Dermis microvascular lymphatic vessel endothelial cell (primary cell): ENCODE measurements around the gene CHRDL2. TPM values are rescaled to one million over a fixed set of nuclear protein-coding genes. Genes with fewer than 3 reads are reported as not detected.
"Not testable (repeated sequence)": the region's sequence is repeated elsewhere in the genome, so short reads cannot be mapped to it uniquely, and the experiment has no call there.

Experiments
- DNase-seq, 2 donors: peaks; one replicate each; pipeline versions ENCODE4 v3.0.0 to v3.0.0-alpha.2; 2010; ENCODE audit warnings: low read depth in 2 of 2
- total RNA-seq: library from RNA; depleted of rRNA; stranded (reverse); fragments of >200 nt; gene quantifications from 2 replicates; pipeline ENCODE4 v1.2.1, GENCODE V29; 2014

Gene CHRDL2
- total RNA-seq, 1 donor from 2014 or later = 0.26 TPM

DNA sequence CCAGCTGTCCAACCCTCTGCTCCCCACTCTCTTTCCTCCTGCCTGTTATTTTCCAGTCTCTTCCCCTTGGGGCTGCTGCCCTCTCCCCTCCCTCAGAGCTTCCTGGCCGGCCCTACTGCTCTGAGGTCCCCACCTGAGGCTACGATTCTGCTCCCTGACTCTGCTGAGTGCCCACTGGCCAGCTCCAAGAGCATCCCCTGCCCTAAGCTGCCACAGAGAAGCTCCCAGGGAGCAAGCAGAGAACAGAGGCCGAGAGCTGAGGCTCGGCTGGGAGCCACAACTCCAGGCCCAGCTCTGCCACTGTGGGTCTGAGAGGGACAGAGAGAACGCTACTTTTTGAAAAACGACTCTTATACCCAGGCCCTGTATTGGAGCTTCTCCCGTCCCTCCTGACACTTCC, 61.1 kb downstream of the CHRDL2 start:
- no peak for DNase-seq

DNA sequence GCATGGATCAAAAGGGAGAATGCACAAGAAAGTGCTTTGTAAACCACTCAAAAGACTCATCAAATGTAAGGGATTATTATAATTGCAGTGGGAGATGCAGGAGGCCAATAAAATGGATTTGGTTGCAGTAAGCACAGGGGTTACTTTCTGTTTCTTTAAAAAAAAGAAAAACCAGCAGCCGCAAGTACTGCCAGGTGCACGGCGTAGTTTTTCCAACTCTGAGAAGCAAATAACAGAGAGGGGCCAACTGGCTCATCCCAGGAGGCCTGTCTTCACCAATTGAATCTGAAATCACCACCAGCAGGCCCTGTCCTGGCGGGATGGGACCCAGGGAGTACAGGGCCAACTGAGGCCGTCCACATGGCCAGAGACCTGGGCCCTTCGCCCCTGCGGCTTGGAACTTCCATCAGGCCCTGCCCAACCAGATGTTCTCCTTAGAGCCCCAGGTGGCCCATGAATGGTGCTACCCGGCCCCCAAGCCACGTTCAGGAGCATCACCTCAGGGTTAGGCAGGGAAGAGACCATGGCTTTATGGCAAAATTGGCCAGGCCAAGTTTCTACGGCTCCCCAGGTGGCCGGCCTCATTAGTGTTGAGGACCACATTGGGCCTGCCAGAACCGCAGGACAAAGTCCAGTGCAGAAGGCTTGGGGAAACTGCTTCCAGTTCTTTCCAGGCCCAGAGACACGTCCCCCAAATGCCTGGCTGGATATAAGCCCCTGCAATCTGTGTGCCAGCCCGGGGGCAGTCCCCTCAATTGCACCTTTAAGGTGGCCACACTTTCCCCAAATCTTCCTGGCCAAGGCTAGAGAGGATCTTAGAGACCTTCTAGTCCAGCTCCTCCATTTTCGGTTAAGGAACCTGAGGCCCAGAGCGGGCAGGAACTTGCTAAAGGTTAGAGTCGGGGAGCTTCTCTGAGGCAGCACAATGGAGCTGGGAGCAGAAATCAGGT, 61.7 kb downstream of the CHRDL2 start:
- no peak for DNase-seq

DNA sequence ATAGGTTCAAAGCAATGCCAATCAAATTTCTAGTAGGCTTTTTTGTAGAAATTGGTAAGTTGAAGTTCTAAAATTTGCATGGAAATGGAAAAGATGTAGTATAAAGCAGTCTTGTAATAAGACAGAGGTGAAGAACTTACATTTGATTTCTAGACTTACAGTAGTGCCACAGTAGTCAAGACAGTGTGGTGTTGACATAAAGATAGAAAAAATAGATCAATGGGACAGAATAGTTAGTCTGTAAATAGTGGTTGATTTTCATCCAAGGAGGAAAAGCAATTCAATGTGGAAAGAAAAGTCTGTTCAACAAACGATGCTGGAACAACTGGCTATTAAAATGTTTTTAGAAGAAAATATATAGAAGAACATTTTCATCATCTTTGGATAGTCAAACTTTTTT, 67.9 kb downstream of the CHRDL2 start:
- DNase-seq = no peak

DNA sequence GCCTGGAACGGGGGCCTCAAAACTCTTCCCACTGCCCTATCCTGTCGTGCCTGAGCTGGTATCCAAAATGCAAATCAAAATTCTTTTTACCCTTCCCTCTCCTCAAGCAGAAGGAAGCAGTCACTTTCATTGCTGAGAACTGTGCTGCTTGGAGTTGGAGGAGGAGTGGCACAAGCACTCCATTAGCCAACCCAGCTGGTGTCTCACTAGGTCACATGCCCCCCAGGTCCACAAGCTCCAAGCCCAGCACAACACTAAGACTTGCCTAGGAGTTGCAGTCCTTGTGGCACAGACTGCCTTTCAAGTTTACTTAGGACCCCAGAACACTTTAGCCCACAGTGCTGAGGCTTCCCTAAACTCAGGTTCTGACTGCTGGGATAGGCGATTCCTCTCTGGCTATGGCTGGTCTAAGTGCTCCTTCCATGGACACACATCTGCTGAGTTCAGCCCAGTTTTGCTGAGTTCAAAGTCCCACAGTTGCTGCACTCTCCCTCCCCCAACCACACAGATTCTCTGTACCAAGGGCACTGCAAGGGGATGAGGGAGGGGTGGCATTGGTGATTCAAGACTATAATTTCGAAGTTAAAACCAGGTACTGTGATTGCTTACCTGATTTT, 68.6 kb downstream of the CHRDL2 start:
- no peak for DNase-seq

DNA sequence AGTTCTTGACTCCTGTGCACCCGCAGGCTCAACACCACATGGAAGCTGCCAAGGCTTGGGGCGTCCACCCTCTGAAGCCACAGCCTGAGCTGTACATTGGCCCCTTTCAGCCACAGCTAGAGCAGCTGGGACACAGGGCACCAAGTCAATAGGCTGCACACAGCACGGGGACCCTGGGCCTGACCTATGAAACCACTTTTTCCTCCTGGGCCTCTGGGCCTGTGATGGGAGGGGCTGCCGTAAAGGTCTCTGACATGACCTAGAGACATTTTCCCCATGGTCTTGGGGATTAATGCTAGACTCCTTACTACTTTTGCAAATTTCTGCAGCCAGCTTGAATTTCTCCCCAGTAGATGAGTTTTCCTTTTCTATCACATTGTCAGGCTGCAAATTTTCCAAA, 72.1 kb downstream of the CHRDL2 start:
- DNase-seq = not testable (repeated sequence)

DNA sequence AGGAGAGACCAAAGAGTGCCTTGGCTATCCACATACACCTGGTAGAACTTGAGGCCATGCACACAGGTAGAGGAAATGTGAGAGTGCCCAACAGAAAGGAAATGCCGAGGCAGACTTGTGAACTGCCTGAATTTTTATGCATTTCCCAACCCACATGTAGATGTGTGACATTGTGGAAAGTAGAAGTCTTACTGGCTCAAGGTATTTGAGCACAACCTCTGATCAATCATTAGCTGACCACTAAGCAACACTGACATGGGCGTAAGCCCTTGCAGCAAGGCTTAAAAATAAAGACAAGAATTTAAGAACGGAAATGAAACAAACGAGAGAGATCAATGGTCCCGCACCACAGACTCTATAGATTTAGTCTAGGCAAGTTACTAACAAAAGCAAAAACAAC, 76.2 kb downstream of the CHRDL2 start:
- DNase-seq = no peak

DNA sequence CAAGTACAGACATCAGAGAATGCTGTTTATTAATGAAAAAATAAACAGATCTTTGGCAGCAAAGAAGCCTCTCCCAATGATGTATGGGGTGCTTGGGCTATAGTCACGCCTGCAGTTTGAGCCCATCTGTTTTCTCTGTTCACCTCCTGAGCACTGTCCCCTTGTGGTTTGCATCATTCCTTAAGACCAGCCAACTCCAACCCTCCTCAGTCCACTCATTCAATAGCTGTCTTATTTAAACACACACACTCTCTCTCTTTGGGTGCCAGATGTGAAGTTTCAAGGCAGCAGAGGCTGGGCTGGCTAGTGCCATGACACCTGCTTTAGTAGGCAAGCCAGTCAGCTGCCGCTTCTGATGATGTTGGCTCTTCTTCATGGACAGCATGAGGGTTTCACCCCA, 80.7 kb downstream of the CHRDL2 start:
- DNase-seq = no peak

DNA sequence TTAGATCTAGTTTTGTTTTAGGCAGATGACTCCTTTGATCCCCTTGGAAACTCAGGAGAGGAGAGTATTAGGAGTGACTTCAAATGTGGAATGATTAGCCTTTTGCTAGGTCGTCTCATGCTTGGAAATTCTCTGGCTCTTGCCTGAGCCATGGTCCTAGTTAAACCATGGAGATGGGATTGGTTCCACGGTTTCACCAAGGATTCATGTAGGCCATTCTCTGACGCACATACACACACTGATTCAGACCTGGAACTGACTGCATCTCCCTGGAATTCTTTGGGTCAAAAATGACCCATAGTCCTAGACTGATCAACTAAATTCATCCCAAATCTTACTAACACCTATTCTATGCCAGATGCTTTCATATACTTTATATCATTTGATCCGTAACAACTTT, 82.3 kb downstream of the CHRDL2 start:
- DNase-seq = no peak

DNA sequence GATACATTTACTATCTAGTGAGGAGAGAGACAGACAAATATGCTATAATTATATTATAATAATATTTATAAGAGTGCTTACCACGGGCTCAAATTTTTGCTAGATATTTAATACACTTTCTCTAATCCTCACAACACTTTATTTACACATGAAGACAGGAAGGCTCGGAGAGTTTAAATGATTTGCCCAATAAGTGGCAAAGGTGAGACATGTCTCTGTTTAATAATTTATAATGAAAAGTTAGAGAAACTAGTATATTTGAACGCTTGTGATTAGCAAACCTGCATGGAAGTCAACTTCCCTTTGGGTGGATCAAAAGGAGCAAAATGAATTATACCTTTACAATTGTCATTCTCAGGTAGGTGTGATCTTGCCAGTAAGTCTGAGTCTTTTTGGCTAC, 83.4 kb downstream of the CHRDL2 start:
- DNase-seq = no peak

DNA sequence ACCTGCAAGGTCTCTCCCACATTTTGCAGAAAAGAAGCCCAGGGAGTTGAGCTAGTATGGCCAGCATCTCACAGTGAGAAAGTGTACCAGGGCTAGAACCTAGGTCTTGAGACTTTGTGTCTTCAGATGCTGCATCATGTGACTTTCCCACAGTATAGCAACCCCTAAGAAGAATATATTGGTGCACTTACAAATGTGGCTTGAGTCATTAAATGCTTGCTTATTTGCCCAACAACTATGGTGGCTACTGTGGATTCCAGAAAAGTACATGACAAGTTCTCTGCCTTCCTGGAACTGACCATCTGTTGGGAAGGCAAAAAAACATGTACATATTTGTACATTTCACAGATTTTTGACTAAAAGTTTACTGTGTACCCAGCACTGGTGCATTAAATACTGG, 83.8 kb downstream of the CHRDL2 start:
- no peak for DNase-seq

DNA sequence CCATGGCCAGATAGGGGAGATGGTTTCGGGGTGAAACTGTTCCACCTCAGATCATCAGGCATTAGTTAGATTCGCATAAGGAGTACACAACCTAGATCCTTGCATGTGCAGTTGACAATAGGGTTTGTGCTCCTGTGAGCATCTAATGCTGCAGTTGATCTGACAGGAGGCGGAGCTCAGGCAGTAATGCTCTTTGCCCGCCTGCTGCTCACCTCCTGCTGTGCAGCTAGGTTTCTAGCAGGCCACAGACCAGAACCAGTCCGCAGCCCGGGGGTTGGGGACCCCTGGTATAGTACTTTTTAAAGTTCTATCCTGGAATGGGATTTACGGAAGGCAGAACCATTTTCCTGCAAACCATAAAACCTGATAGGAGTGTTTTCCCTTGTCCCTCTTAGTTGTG, 84.3 kb downstream of the CHRDL2 start:
- DNase-seq = no peak

Other genes with a start within 250 kb of the CHRDL2 start
- gene LIPT2, start 237.7 kb downstream of the CHRDL2 start, total RNA-seq = 4.3 and 4.5 TPM in 2 replicates
- gene POLD3, start 138.8 kb downstream of the CHRDL2 start, total RNA-seq = 8.6 and 9.1 TPM in 2 replicates
- 13.0 and 14.5 TPM in 2 replicates for gene RNF169, start 17.4 kb upstream of the CHRDL2 start, total RNA-seq
- 4.2 and 6.2 TPM in 2 replicates for gene XRRA1, start 217.7 kb upstream of the CHRDL2 start, total RNA-seq
- 10.0 and 10.5 TPM in 2 replicates for gene SPCS2, start 217.8 kb upstream of the CHRDL2 start, total RNA-seq